Activated CD4-positive, alpha-beta T cell treated with anti-CD3 and anti-CD28 coated beads, Interleukin-2, Interleukin-4, amounts not matched to agents 100 ng/mL and 50 ng/mL, durations not matched to agents 16 hours and 8 hours (primary cell): ENCODE results near the gene REV3L.

Experiments used
- DNase-seq: peaks from one replicate; pipeline ENCODE4 v3.0.0-alpha.2; 2020; ENCODE audit warnings: low spot score

Gene REV3L

DNA sequence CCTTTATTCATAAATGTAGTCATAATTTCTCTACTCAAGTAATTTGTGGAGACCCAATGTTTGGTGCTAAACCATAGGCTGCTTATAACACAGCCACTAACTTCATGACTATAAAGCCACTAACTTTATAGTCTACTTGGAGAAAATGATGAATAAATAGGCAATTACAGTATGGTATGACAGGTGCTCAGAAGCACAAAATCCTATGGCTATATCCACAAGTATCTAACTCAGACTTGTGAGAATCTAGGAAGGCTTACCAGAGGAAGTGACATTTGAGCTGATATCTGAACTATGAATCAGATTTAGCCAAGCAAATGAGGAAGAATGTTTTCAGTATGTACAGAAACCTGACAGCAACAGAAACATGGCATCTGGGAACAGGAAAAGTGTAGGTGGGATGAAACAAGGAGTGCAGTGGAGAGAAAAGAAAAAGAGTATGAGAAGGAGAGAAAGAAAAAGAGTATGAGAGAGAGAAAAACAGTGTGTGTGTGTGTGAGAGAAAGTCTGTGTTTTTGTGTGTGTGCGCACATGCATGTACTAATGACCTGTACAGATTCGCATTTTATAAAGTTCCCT lies 59.9 kb downstream of the REV3L start:
- DNase-seq = no peak

DNA sequence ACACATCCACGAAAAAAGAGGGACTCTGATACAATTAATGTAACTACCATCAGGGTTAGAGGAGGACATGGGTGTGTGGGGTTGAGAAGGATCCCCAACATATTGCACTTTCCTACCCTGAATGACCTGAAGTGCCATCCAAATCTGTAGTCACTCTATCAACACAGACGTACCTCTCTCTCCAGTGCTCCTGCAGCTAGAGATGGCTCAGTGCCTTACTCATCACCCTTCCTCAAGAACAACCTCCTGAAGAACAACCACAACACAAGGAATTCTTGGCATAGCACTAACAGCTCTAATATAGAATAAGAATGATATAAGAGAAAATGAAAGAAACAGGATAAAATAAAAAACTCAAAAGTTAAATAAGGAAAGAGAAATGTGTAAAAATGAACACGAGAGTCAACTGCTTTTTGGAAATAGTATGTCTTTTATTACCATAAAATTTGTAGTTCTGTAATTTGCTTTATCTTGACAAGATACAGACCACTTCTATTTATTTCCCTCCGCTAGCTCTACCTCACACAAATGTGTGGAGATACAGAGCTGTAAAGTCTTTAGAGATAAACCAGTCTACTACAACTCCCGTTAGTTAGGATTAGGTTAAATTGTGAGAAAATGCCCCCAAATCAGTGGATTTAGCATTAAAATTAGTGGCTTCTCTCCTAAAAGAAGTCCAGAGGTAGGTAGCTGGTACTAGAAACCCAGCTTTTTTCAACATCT lies 63.9 kb downstream of the REV3L start:
- no peak for DNase-seq

DNA sequence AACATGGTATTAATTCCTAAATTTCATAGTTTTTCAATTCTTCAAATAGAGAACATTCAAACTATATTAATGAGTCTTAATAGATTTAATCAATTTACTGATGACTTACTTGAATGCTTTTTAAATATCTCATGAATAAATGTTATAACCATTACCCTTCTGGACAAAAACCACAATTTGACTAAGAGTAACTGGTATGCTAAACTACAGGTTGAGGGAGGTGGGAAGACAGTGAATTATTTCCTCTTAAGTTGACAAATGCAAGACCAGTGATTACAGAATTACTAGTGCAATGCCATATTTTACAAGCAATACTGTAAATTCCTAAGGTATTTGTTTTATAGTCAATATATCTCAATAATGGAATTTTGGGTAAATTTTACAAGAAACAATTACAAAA lies 65.1 kb downstream of the REV3L start:
- DNase-seq = no peak

DNA sequence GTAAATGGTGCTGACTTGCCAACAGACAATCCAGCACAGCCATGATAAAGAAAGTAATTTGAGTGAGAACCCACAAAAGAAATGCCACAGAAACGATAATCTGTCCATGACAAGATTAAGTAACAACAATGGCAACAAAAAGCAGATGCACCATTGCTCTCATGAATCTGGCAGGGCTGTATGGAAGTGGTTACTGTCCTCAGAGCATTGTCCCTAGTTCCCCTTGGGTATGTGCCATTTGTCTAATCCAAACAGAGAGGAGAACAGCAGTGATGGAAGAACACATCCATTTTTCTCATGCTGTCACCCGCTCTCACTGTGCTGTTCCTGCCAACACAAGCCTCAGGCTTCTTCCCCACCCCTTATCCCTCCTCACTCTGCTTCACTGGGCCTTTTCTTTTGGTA lies 65.8 kb downstream of the REV3L start:
- DNase-seq = no peak

DNA sequence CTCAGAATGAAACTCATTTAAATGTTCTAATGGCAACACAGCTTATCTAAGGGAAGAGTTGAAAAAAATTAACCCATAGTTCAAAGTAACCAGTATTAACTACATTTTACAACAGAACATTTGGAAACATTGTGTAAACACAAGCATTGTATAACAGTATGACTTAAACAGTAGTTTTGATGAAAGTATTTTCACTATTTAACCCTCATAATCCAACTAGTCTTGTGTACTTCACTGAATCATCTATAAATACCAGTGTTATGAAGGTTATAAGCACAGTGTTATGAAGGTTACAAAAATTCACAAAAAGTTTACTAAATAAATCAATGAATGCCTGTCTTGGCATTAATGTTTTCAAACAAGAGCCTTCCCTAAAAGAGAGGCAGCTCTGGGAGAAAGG lies 66.5 kb downstream of the REV3L start:
- DNase-seq = no peak

DNA sequence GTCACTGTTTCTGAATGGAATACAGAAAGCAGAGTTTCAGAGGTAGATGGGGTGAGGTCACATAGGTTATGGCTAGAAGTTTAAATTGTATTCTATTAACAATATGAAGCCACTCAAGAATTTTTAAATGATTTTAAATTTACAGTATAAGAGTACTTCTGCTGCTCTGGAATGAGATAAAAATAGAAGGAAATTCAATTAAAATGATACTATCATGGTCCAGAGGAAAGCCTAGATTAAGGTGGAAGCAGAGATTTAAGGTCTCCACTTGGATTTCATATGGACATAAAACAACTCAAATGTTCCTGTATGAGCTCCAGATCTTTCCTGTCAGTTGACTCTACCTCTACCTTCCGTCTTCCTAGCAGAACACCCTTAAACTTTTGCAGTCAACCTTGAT lies 68.6 kb downstream of the REV3L start:
- DNase-seq = no peak

DNA sequence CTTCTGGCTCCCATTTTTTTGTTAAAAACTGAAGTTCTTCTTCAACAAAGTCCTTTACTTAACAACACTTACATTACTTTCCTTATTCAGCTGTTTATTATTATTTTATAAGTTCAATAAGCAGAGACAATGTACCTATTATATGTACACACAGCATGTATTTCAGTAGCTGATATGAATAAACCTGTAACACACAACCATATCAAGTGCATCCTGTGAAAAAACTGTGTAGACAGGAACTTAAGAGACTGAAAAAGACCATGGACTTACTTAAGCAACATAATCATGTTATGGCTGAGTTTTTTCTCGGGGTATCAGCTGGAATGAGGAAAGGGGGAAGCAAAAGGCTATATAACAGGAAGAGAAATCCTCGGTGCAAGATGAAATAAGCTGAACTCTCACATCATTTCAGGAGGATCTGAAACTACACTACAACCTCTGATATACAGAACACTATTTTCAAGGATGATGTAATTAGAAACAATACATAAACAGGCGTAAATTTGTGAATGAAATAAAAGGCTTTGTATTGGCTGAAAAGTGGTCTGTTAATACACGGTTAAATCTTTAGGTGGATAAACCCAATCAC lies 70.9 kb downstream of the REV3L start:
- DNase-seq = no peak

DNA sequence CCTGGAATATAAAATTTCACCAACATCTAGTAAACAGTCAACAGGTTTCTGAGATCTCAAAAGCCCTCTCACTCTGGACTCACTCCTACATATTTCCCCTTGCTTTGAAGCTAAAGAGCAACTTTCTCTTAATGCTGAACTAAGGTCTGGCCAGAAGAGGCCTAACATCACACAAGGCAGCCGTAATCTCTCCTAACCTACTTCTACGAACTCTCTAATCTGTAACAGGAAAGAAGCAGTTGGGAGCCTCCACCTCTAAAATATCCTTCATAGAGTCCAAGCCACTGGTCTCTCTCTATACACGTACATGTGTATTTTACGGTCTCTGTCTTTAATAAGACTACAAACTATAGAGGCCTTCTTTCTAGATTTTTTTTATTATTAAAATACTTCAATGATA lies 72.0 kb downstream of the REV3L start:
- DNase-seq = no peak

DNA sequence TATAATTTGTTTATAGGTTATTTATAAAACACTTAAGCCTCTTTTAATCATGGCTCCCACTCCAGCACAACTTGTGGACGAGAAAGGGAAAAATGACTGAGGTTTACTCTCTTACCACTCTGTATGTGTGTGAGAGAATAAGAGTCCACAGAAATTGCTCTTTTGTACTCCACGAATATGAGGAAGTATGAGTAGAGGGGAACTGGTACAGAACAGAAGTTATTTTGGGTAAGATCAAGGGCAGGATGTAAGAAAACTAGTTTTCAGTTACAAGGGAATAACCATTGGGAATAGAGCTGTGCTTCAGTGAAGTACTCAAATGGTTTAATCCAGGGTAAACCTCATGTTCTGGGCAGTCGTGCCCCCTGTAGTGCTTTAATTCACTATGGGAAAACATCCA lies 72.6 kb downstream of the REV3L start:
- no peak for DNase-seq

DNA sequence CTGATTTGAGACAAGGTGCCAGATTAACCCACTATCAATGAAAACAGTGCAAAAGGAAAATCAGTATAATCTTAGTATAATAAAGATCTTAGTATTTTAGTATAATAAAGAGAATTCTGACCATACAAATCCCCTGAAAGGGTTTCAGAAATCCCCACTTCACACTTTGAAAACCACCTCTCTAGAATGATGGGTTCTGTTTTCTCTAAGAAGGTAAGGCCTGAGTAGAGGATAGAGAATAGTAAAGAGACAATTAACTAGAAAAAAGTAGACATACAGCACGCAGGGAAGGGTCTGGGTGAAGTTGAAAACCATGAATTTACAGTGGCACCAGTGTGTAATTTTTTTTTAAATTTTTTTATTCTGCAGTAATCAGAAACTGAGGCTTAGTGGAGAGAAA lies 73.6 kb downstream of the REV3L start:
- peak; percentile 6 for DNase-seq

DNA sequence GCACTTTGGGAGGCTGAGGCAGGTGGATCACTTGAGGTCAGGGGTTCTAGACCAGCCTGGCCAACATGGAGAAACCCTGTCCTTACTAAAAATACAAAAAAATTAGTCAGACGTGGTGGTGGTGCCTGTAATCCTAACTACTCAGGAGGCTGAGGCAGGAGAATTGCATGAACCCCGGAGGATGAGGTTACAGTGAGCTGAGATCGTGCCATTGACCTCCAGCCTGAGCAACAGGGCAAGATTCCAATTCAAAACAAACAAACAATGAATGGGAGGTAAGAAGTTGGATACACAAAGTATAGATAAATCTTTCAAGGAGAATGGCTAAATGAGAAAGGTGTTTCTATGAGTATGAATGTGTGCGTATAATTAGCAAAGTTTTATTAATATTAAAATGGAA lies 75.3 kb downstream of the REV3L start:
- no peak for DNase-seq

DNA sequence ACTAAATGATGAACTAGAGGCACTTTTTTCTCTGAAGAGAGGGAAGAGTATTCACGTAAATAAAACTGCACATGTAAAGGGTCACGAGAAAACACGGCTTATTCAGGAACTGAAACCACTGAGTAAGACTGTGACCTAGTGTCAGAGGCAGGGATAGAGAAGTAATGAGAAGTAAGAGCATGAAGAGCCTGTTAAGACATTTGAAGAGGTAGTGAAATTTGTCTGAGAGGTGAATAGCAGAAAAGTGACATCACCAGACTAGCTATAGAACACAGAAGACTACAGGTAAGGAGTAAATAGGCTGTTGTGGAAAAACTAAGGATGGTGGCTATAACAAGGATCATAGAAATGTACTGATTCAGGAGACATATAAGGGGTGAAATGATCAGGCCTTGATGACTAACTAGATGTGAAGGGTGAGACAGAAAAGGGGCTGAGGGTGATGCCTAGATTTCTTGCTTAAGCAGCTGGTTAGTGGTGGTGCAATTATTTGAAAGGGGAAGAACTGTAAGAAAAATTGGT lies 76.8 kb downstream of the REV3L start:
- DNase-seq = peak; percentile 72

DNA sequence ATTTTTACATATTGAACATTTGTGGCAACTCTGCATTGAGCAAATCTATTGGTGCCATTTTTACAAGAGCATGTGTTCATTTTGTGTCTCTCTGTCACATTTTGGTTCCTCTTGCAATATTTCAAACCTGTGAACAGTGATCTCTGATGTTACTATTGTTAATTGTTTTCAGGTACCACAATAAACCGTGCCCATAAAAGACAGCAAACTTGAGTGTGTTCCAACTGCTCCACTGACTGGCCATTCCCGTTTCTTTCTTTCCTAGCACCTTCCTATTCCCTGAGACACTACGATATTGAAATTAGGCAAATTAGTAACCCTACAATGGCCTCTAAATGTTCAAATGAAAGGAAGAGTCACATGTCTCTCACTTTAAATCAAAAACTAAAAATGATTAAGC lies 79.6 kb downstream of the REV3L start:
- DNase-seq = no peak

DNA sequence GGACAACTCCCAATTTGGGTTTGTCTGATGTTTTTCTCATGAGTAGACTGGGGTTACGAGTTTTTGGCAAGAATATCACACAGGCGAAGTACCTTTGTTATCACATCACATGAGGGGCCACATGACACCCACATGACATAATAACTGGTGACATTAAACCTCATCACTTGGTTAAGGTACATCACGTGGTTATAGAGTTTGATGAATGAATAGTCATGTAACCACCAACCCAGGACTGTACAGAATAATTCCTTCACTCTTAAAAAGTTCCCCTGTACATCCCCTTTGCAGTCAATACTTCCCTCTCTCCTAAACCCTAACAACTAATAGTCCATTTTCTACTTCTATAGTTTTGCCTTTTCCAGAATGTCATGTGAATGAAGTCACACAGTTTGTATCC lies 83.4 kb downstream of the REV3L start:
- DNase-seq = no peak

DNA sequence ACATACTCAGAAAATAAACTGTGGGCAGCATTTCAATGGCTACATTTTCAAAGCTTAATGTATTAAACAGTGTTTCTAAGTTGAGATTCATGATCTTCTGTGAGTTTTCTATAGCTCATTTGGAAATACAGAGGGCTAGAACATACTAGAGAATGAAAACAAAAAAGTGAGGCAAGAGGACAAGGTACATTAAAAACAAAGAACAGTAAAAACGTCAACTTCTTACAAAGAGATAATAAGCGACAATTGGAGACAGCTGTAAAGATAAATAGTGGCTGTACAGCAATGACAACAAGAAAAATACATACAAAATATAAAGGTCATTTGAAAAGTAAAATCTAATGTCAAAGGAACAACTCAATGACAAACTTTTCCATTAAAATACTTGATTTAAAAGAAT lies 94.3 kb downstream of the REV3L start:
- DNase-seq = no peak

DNA sequence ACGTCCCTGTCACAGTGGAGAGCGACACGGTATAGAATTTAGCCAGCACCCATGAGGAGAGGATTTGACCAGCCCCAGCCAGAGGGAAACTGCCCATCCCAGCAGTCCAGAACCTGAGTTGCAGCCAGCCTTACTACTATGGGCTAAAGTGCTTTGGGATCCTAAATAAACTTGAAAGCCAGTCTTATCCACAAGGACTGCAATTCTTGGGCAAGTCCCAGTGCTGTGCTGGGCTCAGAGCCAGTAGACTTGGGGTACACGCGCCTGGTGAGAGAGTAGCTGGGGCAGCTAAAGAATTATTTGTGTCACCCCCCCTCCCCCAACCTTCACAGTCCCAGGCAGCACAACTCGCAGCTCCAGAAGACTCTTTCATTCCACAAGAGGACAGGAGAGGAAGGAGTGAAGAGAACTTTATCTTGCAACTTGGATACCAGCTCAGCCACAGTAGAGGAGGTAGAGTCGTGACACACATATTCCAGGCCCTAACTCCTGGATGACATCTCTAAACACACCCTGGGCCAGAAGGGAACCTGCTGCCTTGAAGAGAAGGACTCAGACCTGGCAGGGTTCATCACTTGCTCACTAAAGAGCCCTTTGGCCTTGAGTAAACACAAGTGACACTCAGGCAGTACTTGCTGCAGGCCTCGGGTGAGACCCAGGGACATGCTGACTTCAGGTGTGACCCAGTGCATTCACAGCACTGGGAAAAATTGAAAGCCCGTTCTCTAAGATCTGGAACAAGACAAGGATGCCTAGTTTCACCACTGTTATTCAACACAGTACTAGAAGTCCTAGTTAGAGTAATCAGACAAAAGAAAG lies 100.3 kb downstream of the REV3L start:
- no peak for DNase-seq

DNA sequence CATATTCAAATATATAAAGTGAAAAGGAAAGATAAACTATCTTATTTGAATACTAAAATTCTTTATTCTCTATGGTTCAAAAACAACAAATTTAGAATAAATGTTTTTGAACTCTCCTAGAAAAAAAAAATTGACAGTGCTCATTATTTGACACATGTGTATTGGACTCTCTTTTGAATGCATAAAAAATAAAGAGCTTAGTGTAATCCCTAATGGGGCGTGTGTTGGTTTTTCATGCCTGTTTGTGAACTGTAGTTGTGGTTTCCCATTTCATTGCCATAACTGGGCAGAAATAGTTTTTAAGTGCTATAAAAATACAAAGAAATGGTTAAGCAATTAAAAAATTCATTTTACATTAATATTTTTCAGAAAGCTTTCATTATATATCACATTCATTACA lies 101.3 kb downstream of the REV3L start:
- DNase-seq = no peak

DNA sequence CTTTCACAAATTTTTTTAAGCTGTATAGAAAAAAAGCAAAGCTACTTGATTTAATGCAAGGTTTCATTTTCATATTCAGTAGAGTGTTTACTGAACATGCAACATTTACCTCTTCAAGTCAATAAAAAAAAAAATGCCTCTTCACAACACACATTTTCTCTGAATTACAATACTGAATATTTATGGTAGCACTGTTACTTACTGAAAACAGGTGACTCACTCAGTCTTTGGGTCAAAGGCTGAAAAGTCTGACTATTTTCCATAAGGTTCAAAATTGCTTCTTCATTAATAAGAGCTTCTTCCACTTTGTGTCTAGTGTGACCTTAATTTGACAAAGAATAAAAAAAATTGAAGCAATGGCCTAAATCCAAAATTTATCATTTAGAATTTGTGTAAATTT lies 101.9 kb downstream of the REV3L start:
- DNase-seq = no peak

DNA sequence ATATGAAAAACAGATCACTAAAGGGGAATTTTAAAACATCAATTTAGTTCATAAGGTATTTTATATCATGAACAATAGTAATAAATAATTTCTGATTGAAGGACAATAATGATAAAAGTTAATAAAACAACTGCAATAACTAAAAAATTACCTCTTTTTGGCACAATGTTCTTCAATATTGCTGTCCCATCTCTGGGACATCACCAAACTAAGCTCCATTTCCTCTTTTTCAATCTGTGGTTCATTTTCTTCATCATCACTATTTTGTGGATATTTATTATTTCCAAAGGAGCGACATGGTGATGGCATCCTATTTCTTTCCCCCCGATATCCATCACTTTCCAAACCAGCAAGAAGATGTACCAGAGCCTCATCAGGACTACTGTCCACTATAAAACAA lies 103.2 kb downstream of the REV3L start:
- DNase-seq = no peak

DNA sequence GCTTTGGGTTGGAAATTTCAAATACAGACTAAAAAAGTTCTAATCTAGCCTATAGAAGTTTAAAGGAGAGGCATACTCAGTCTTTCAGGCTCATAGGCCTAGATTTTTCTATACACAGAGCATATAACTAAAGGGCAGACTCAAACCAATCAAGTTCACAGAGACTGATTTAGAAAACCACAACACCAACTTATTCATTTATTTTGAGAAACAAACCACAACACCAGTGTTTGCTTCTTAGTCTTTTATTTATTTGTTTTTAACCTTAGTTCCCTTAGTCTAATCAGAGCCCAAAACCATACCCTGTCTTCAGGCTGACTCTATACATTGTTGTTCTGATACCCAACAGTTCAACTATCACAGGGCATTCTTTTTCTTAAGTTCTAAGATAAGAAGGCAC lies 103.7 kb downstream of the REV3L start:
- no peak for DNase-seq

DNA sequence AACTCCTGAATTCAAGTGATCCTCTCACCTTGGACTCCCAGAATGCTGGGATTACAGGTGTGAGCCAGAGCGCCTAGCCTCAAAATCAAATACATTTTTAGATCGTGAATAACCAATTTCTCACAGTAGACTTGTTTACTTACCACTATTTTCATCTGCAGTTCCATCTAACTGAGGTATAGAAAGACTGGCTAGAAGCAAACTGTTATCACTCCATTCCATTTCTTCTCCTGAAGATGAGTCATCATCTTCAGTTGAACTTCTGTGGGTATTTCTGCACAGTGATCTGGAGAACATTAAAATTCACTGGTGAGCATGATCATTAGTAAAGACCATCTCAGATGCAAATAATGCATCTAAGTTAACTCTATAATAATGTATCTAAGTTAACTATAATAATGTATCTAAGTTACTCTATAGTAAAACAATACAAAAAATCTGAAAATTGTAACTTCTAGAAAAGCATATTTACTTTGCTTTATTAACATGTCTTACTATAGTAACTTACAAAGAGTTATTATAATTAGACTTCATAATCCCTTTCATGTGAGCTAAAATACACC lies 105.4 kb downstream of the REV3L start:
- DNase-seq = no peak

DNA sequence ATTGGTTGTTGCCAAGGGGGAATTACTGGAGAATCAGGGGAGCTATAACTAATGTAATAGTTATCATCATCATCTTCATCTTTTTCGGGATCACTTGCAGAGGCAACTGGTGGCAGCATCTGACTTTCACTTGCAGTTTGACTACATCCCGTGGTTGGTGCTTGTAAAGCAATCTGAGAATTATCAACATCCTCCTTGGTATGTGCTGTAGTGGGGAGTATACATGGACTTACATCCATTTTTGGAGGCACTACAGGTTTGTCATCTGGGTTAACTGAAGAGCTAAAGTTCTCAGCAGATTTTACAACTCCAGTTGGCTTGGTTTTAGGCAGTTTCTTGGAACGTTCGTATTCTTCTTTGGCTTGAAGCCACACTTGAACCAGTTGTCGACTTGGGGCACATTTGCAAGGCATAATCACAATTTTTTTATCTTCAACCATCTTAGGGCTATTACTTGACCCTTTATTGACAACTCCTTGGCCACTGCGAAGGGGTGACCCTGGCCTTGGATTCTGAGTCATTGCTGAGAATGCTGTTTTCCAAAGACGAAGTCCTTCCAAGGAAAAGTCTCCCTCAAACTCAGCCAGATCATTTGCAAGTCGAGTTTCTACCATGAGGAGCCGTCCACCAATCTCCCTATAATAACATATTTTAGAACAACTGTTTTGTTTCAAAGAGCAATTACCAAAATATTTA lies 115.5 kb downstream of the REV3L start:
- peak; percentile 74 for DNase-seq
